Fibroblast of skin of back (primary cell): ENCODE results near the gene DIPK1C. TPM values are rescaled to one million over a fixed set of nuclear protein-coding genes. Genes with fewer than 3 reads are reported as not detected.
"Not testable (repeated sequence)": the region's sequence is repeated elsewhere in the genome, so short reads cannot be mapped to it uniquely, and the experiment has no call there.

Source experiments
- DNase-seq: peaks from one replicate; pipeline ENCODE4 v3.0.0-alpha.2; 2013
- polyA plus RNA-seq, 2 experiments: library from polyadenylated mRNA; unstranded; fragments of 120-200 nt; gene quantifications; one replicate each; pipeline ENCODE4 v1.2.1, GENCODE V29; 2013; ENCODE audit not compliant: insufficient read length in 2 of 2

DIPK1C gene
- polyA plus RNA-seq (2013, experiment 1 of 2; ENCODE audit: insufficient read length): 0.06 TPM
- 0.05 TPM for polyA plus RNA-seq (2013, experiment 2 of 2; ENCODE audit: insufficient read length)

- DNase-seq: no peak
These were observed at the start of gene DIPK1C for GRCh38 chr18:74457043-74457724. Gene DIPK1C, minus strand, starts transcription at chr18:74457308. Its CDS starts 49 bp downstream, at chr18:74457259.

GRCh38 chr18:74506448-74507084 is 49.5 kb upstream of the DIPK1C start:
- no peak for DNase-seq

GRCh38 chr18:74505776-74506175 is 48.7 kb upstream of the DIPK1C start:
- DNase-seq: no peak

- no peak for DNase-seq
These were observed 46.0 kb upstream of the DIPK1C start for GRCh38 chr18:74503137-74503536.

GRCh38 chr18:74501386-74501785 is 44.3 kb upstream of the DIPK1C start:
- DNase-seq: no peak

- DNase-seq: not testable (repeated sequence)
These were observed 43.7 kb upstream of the DIPK1C start for GRCh38 chr18:74500774-74501173.

GRCh38 chr18:74500372-74500771 is 43.3 kb upstream of the DIPK1C start:
- DNase-seq: no peak

GRCh38 chr18:74499633-74500032 is 42.5 kb upstream of the DIPK1C start:
- no peak for DNase-seq

- peak; percentile 16 for DNase-seq
These were observed 41.9 kb upstream of the DIPK1C start for GRCh38 chr18:74498712-74499627.

GRCh38 chr18:74497778-74498177 is 40.7 kb upstream of the DIPK1C start:
- DNase-seq: no peak

- no peak for DNase-seq
These were observed 40.2 kb upstream of the DIPK1C start for GRCh38 chr18:74497324-74497676.

GRCh38 chr18:74496508-74497323 is 39.6 kb upstream of the DIPK1C start:
- peak; percentile 55 for DNase-seq

- DNase-seq: peak; percentile 97
These were observed 38.7 kb upstream of the DIPK1C start, which contains the start of gene CNDP2 for GRCh38 chr18:74495581-74496507. Gene CNDP2, plus strand, starts transcription at chr18:74496363. Its CDS starts 3,611 bp downstream, at chr18:74499974.

- DNase-seq: no peak
These were observed 37.4 kb upstream of the DIPK1C start for GRCh38 chr18:74494514-74494913.

GRCh38 chr18:74493689-74494088 is 36.6 kb upstream of the DIPK1C start:
- peak; percentile 21 for DNase-seq

- no peak for DNase-seq
These were observed 35.2 kb upstream of the DIPK1C start for GRCh38 chr18:74492259-74492658.

- peak; percentile 74 for DNase-seq
These were observed 32.6 kb upstream of the DIPK1C start for GRCh38 chr18:74489676-74490075.

GRCh38 chr18:74488864-74489263 is 31.8 kb upstream of the DIPK1C start:
- DNase-seq: no peak

- no peak for DNase-seq
These were observed 31.2 kb upstream of the DIPK1C start for GRCh38 chr18:74488354-74488753.

- DNase-seq: no peak
These were observed 29.2 kb upstream of the DIPK1C start for GRCh38 chr18:74486119-74486849.
